NCI-H345 treated with DMSO at 0.1 percent for 48 hours (cell line): Measurements from ENCODE around the gene ZMYM4.
"Not testable (repeated sequence)": the region's sequence is repeated elsewhere in the genome, so short reads cannot be mapped to it uniquely, and the experiment has no call there.

ENCODE experiments used
- DNase-seq: peaks from one replicate; lab custom pipeline; 2025; ENCODE audit not compliant: unreplicated experiment; lab: John Stamatoyannopoulos, UW

Gene ZMYM4

DNA sequence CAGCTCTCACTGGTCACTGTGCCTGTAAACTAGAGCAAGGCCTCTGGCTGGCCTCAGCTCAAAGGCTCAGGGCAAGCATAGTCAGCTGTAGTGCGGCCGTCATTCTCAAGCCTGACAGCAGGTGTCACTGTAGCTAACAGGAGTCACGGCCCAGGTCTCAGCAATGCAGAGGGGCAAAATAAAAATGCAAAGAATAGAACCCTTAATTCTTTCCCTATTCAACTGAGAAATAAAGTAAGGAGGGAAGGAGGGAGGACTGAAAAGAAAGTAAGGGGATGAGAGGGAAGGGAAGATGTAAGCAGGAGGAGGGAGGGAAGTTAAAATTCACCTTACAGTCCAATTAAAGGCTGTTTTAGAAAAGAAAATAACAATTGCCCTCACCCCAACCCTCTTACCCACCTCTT is 182.6 kb downstream of the ZMYM4 start:
- DNase-seq: peak; percentile 38

DNA sequence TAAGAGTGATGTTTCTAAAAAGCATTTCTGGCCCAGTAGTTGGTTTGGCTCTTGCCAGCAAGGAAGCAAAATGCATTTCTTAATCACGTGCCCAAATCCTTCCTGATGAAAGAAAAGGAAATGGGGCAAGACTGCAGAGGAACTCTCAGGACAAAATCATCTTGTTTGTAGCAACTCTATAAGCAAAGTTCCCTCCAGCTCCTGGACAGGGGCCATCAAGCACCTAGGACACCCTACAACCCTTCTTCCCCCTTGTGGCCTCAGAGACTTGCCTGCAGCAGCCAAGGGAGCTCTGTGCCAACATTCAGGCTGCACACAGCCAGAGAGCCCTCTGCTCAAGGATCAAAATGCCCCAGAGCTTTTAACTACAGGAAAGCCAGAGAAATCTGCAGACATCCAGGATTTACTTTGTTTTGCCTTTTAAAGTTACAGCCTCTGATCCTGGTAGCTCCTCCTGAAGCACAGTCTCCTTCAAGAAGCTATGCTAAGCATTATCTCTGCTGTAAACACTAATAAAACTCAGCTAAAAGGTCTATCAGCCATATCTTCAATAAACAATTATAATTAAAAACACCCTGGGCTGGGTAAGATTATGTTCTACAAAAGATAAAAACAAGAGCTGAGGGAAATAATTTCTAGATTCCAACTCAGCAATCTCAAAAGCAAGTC is 183.7 kb downstream of the ZMYM4 start:
- no peak for DNase-seq

DNA sequence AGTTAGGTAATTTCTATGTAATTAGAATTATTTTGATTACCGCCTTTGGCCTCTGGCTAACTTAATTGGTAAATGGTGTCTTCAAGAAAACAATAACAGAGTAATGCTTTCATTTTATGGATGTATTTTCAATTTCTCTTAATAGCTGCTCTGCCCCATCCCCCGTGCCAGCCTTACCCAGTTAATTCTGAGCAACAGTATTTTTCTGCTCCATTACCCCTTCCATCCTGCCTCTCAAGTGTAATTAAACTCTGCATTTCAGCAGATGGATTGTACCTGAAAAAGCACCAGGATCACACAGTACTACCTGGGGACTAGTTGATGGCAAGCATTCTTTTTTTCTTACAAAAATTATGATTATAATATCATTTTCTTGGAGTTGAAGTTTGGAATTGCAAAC is 184.5 kb downstream of the ZMYM4 start:
- no peak for DNase-seq

DNA sequence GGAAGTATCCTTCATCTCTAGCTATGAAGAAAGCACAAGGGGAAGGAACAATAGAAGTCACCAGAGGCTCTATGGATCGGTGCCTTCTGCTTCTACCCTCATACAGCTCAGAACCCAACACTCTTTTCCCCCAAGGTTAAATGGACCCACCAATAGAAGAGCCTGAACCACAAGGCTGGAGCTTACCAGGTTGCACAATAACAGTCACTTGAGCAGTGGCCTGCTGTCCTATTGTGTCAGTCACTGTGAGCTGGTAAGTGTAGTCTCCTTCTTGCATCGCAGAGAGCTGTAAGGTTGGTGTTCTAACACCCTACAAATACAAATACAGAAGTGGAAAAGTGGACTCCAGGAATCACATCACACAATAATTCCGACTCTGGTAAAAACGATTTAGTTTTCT is 185.7 kb downstream of the ZMYM4 start:
- no peak for DNase-seq

DNA sequence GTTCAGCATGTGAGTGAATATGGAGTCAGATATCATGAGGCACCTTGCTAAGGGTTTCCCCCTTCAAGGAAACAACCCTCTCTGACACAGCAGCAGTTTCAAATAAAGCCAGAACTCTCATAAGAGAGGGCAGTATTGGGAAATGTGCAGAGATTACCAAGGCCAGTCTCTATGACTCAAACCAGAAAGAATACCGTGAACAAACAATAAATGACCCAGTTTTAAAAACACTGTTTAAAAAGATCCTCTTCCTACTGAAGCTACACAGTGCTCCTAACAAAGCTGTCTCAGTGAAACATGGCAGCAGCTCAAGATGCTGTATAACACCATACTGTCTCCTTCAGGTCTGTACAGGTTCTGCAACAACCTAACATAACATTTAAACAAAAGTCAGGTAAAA is 186.1 kb downstream of the ZMYM4 start:
- no peak for DNase-seq

DNA sequence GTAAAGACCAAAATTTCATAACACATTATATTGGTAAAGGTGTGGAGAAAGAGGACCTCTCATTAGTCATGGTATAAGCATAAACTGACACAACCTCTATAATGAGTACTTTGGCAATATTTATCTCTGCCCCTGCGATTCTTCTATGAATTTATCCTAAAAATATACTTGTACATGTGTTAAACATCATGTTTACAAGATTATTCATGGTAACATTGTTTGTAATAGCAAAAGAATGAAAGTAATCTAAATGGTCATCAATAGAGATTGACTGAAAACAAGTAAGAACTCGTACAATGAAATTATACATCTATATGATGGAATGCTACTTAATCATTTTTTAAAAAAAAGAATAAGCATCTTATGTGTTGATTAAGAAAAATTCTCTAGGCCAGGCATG is 192.3 kb downstream of the ZMYM4 start:
- DNase-seq: no peak

DNA sequence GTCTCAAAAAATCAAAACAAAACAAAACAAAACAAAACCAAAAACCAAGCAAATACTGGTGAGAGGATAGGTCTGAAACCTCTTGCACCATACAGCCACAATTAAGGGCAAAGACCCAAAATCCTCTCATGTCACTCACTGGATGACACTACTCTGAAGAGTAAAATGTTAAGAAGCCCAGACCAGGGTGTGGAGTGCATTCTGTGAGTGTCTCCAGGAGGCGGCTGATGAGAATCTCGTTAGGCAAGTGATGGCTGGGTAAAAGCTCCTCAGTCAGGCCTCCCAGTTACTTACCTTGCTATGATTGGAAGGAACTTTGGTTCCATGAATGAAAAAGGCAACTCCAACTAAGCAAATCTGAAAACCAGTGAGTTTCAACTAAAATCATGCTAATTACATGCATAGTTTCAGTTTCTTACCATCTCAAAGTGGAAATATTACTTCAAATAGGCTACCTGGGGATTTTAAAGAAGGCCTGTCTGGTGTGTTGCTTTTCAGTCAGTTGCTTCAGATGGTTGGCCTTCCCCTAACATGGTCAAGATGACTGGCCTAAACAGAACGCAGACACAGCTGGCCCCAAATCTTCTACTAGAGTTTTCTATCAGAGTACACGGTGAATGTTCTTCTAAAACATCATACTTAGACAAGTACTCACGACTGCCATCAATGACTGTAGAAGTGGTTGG is 193.6 kb downstream of the ZMYM4 start:
- no peak for DNase-seq

DNA sequence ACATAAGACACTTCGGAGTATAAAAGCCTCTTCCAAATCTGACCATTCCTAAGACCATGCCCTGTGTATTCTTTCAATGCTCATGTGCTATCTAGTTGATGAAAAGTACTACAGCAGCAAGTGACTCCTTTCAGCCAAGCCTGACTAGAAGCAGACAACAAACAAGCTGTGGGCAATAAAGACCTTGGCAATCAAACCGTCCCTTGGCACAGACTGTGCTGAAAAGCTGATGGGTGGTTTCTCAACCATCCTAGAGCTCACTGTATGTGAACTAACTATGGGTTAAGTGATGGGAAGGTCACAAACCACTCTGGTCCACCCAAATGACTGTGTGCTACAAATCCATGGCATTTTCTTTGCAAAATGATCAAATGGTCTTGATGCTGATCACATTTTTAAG is 194.7 kb downstream of the ZMYM4 start:
- DNase-seq: no peak

DNA sequence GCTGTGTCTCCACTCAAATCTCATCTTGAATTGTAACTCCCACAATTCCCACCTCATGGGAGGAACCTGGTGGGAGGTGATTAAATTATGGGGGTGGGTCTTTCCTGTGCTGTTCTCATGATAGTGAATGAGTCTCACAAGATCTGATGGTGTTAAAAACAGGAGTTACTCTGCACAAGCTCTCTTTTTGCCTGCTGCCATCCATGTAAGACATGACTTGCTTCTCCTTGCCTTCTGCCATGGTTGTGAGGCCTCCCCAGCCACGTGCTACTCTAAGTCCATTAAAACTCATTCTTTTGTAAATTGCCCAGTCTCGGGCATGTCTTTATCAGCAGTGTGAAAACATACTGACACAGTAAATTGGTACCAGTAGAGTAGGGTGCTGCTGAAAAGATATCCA is 195.2 kb downstream of the ZMYM4 start:
- DNase-seq: not testable (repeated sequence)

DNA sequence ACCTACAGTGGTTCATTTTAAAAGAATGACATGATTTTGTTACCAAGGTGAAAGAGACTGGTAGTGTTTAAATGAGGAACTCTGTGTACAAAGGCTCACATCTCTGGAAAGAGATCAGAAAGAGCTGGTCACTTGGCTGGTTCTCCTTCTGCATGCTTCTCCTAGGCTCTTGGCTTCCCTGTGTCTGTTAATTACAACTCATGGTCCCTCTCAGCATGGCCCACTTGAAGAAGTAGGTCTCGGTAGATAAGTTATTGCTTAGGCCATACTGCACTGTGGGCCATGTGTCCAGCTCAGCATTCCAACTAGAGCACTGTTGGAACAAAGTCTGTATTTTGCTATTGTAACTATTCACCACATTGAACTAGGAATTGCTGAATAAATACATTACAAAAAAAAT is 197.6 kb downstream of the ZMYM4 start:
- no peak for DNase-seq

DNA sequence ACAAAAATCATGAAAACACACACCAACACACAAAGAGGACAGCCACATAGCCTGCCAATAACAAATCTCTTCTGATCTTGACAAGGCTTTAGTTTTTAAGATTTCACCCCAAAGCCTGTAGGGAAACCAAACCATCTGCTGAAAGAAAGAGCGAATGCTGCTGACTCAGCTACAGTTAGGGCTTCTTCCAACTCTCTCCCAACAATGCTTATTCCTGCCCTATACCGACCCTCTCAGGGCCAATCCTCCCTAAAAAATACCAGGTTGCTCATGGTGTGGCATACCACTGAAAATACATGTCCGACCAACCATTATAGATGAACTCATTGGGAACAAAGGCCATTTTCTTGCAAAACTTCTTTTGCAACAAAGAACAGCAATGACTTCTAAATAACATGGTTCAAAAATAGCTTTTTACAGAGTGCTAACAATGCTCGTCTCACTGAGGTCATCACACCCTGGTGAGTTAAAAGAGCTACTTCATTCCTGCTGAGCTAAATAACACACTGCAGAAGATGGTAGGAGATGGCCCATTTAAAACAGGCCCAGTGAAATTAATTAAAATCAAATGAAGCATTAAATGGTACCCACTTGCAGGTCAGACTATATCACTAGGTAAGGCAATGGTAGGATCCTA is 202.6 kb downstream of the ZMYM4 start:
- no peak for DNase-seq
